HUES6 (cell line): Measurements from ENCODE around the gene TMX4.

Experiments
- H3K27ac ChIP-seq: 2 replicates; pipeline ENCODE4 v1.7.0; 2013; ENCODE audit warnings: low read depth, mild to moderate bottlenecking, low read length, inconsistent platforms
- H3K27me3 ChIP-seq: 2 replicates; pipeline ENCODE4 v1.6.1; 2013; ENCODE audit warnings: low read length; ENCODE audit not compliant: control insufficient read depth, insufficient read depth
- H3K36me3 ChIP-seq: 2 replicates; pipeline ENCODE4 v1.6.1; 2013; ENCODE audit warnings: low read length; ENCODE audit not compliant: control insufficient read depth, insufficient read depth
- H3K4me1 ChIP-seq: 2 replicates; pipeline ENCODE4 v1.6.1; 2013; ENCODE audit warnings: low read length; ENCODE audit not compliant: control insufficient read depth, insufficient read depth
- H3K4me3 ChIP-seq: 2 replicates; pipeline ENCODE4 v1.5.1; 2013; ENCODE audit warnings: low read depth, low read length
- H3K9ac ChIP-seq: one replicate; pipeline ENCODE4 v1.6.1; 2013; ENCODE audit warnings: mild to moderate bottlenecking, low read length
- H3K9me3 ChIP-seq: 2 replicates; pipeline ENCODE4 v1.6.1; 2013; ENCODE audit warnings: low read depth, low read length; ENCODE audit not compliant: control insufficient read depth, insufficient read depth

Gene TMX4

GRCh38 chr20:8018958-8019245 lies 659 bp downstream of the TMX4 start:
- Histone ChIP-seq H3K9me3 (no peaks in the 10 kb centered on the region), H3K4me1 (0 out of 2 replicates have a peak, but pooled peaks cover 5% of the 10 kb centered on the region), H3K36me3 (no peaks in the 10 kb centered on the region), H3K27ac (peak overlapping the region; percentile 78; the same call in 1 of the 2 replicates), H3K9ac (peak overlapping the region; percentile 84), H3K4me3 (peak overlapping the region; percentile 87), H3K27me3 (no peaks in the 10 kb centered on the region)

- Histone ChIP-seq H3K36me3 (no peaks in the 10 kb centered on the region), H3K27ac (no peak overlapping the region), H3K27me3 (no peaks in the 10 kb centered on the region), H3K9ac (no peak overlapping the region), H3K9me3 (no peaks in the 10 kb centered on the region), H3K4me1 (no peaks in the 10 kb centered on the region; the same call in 1 of the 2 replicates), H3K4me3 (no peak overlapping the region)
These were observed 6.8 kb downstream of the TMX4 start for GRCh38 chr20:8012724-8013123.

GRCh38 chr20:8008733-8009132 lies 10.8 kb downstream of the TMX4 start:
- H3K27ac ChIP-seq, result no peak overlapping the region
- no peak overlapping the region for H3K9ac ChIP-seq
- no peaks in the 10 kb centered on the region; the same call in 1 of the 2 replicates for H3K4me1 ChIP-seq
- H3K9me3 ChIP-seq, result no peaks in the 10 kb centered on the region
- no peaks in the 10 kb centered on the region for H3K36me3 ChIP-seq
- no peak overlapping the region for H3K4me3 ChIP-seq
- H3K27me3 ChIP-seq, result no peaks in the 10 kb centered on the region

- no peak overlapping the region for H3K27ac ChIP-seq
- H3K4me1 ChIP-seq, result no peaks in the 10 kb centered on the region; the same call in 1 of the 2 replicates
- no peak overlapping the region for H3K4me3 ChIP-seq
- H3K9me3 ChIP-seq, result no peaks in the 10 kb centered on the region
- H3K36me3 ChIP-seq, result no peaks in the 10 kb centered on the region
- no peak overlapping the region for H3K9ac ChIP-seq
- no peaks in the 10 kb centered on the region for H3K27me3 ChIP-seq
These were observed 12.1 kb downstream of the TMX4 start for GRCh38 chr20:8007490-8007889.

- Histone ChIP-seq H3K4me1 (no peaks in the 10 kb centered on the region; the same call in 1 of the 2 replicates), H3K27ac (no peak overlapping the region), H3K27me3 (no peaks in the 10 kb centered on the region), H3K9ac (no peak overlapping the region), H3K36me3 (no peaks in the 10 kb centered on the region), H3K9me3 (no peaks in the 10 kb centered on the region), H3K4me3 (no peak overlapping the region)
These were observed 13.8 kb downstream of the TMX4 start for GRCh38 chr20:8005575-8006366.

- Histone ChIP-seq H3K27ac (no peak overlapping the region), H3K4me3 (no peak overlapping the region), H3K27me3 (no peaks in the 10 kb centered on the region), H3K4me1 (no peaks in the 10 kb centered on the region; the same call in 1 of the 2 replicates), H3K36me3 (no peaks in the 10 kb centered on the region), H3K9me3 (no peaks in the 10 kb centered on the region), H3K9ac (no peak overlapping the region)
These were observed 14.5 kb downstream of the TMX4 start for GRCh38 chr20:8005033-8005432.

- H3K9ac ChIP-seq, result no peak overlapping the region
- no peak overlapping the region for H3K4me3 ChIP-seq
- H3K27me3 ChIP-seq, result no peaks in the 10 kb centered on the region
- H3K36me3 ChIP-seq, result no peaks in the 10 kb centered on the region
- no peak overlapping the region for H3K27ac ChIP-seq
- no peaks in the 10 kb centered on the region for H3K9me3 ChIP-seq
- H3K4me1 ChIP-seq, result no peaks in the 10 kb centered on the region
These were observed 17.5 kb downstream of the TMX4 start for GRCh38 chr20:8002056-8002455.

GRCh38 chr20:8000796-8001195 lies 18.8 kb downstream of the TMX4 start:
- no peaks in the 10 kb centered on the region for H3K9me3 ChIP-seq
- no peaks in the 10 kb centered on the region for H3K4me1 ChIP-seq
- H3K9ac ChIP-seq, result no peak overlapping the region
- H3K36me3 ChIP-seq, result no peaks in the 10 kb centered on the region
- H3K4me3 ChIP-seq, result no peak overlapping the region
- H3K27ac ChIP-seq, result no peak overlapping the region
- no peaks in the 10 kb centered on the region for H3K27me3 ChIP-seq

- Histone ChIP-seq H3K27ac (no peak overlapping the region), H3K36me3 (no peaks in the 10 kb centered on the region), H3K4me1 (no peaks in the 10 kb centered on the region), H3K27me3 (no peaks in the 10 kb centered on the region), H3K9me3 (peaks cover 7% of the 10 kb centered on the region; the same call in 1 of the 2 replicates), H3K9ac (no peak overlapping the region), H3K4me3 (no peak overlapping the region)
These were observed 22.7 kb downstream of the TMX4 start for GRCh38 chr20:7996898-7997297.

- Histone ChIP-seq H3K36me3 (no peaks in the 10 kb centered on the region), H3K27ac (no peak overlapping the region), H3K9me3 (peaks cover 7% of the 10 kb centered on the region; the same call in 1 of the 2 replicates)
These were observed 24.8 kb downstream of the TMX4 start for GRCh38 chr20:7994809-7995208.

GRCh38 chr20:7993703-7994102 lies 25.9 kb downstream of the TMX4 start:
- H3K27me3 ChIP-seq, result no peaks in the 10 kb centered on the region
- H3K36me3 ChIP-seq, result no peaks in the 10 kb centered on the region
- no peak overlapping the region for H3K27ac ChIP-seq
- no peak overlapping the region for H3K9ac ChIP-seq
- no peaks in the 10 kb centered on the region for H3K4me1 ChIP-seq
- peaks cover 7% of the 10 kb centered on the region; the same call in 1 of the 2 replicates for H3K9me3 ChIP-seq
- H3K4me3 ChIP-seq, result no peak overlapping the region

More at GRCh38 chr20:7994809-7995208, 24.8 kb downstream of the TMX4 start:
- Histone ChIP-seq H3K4me1 (no peaks in the 10 kb centered on the region), H3K9ac (no peak overlapping the region), H3K27me3 (no peaks in the 10 kb centered on the region), H3K4me3 (no peak overlapping the region)
